HepG2 (cell line): ENCODE results near the gene SLC4A5. TPM values are rescaled to one million over a fixed set of nuclear protein-coding genes. Genes with fewer than 3 reads are reported as not detected.

Experiments
- ATAC-seq: fragments of 200-7000 bp; cut with Tn5 transposase; 3 replicates; pipeline ENCODE4 v1.9.1; 2020; ENCODE audit warnings: mild to moderate bottlenecking, moderate library complexity
- BruUV-seq: library from RNA; stranded (reverse); fragments of 400-500 nt; replicated peaks from 2 replicates; lab custom pipeline; 2021; lab: Mats Ljungman, UMichigan
- CTCF ChIA-PET: fragments of 300-600 bp; formaldehyde crosslinking; extraction: SDS; loops from one replicate; lab custom pipeline; 2021; ENCODE audit warnings: low total read pairs, inconsistent platforms, low intra/inter-chr PET ratio; lab: Yijun Ruan, JAX
- POLR2A ChIA-PET: fragments of 350-600 bp; sonication (Branson Sonifier 250); formaldehyde crosslinking; loops from one replicate; lab custom pipeline; 2020; ENCODE audit warnings: antibody characterized with exemption, inconsistent platforms; lab: Yijun Ruan, JAX
- DNase-seq: peaks from one replicate; pipeline ENCODE4 v3.0.0-alpha.2; 2015; ENCODE audit warnings: low spot score
- FAIRE-seq: peaks from 3 replicates; lab custom pipeline; 2011; peaks lifted over from hg19 to GRCh38; lab: Jason Lieb, UNC
- H2AFZ ChIP-seq: one replicate; pipeline ENCODE4 v1.6.1; 2011; ENCODE audit warnings: low read length, inconsistent platforms
- H3K27ac ChIP-seq: fragments of 300-600 bp; 3 replicates; pipeline ENCODE4 v1.8.0; 2011; ENCODE audit warnings: mixed run types, mild to moderate bottlenecking, mixed read lengths, low read length, inconsistent platforms; ENCODE audit not compliant: insufficient read depth; ENCODE audit errors: extremely low read length
- H3K27me3 ChIP-seq, 2 experiments: fragments of 200-600 bp in 1 of 2; 2 replicates in 1 of 2; 3 replicates in 1 of 2; pipeline versions ENCODE4 v1.6.0 to v1.8.0; 2011; ENCODE audit warnings: low read length in 2 of 2, mild to moderate bottlenecking in 2 of 2, moderate library complexity in 2 of 2, inconsistent platforms in 1 of 2; ENCODE audit not compliant: insufficient read depth in 2 of 2, control insufficient read depth in 1 of 2
- H3K36me3 ChIP-seq, 2 experiments: fragments of 200-600 bp in 1 of 2; replicated peaks in 1 of 2; 2 replicates in 1 of 2; 3 replicates in 1 of 2; pipeline versions ENCODE4 v1.5.1 to v1.8.0; 2011; ENCODE audit warnings: low read length in 2 of 2, inconsistent platforms in 1 of 2; ENCODE audit not compliant: insufficient read depth in 2 of 2, control insufficient read depth in 1 of 2
- H3K4me1 ChIP-seq: 2 replicates; pipeline ENCODE4 v1.5.1; 2012; ENCODE audit warnings: low read length, inconsistent platforms; ENCODE audit not compliant: insufficient read depth
- H3K4me2 ChIP-seq: 2 replicates; pipeline ENCODE4 v1.6.0; 2011; ENCODE audit warnings: low read depth, low read length, inconsistent platforms
- H3K4me3 ChIP-seq, 3 experiments: fragments of 200-600 bp in 1 of 3; sonication (generic), shearing (Covaris generic) in 1 of 3; replicated peaks in 1 of 3; 2 replicates each; pipeline ENCODE4 v1.5.1; 2011 to 2016; ENCODE audit warnings: low read length in 3 of 3, inconsistent platforms in 2 of 3, low read depth in 2 of 3, mild to moderate bottlenecking in 2 of 3, control low read depth in 1 of 3, mixed read lengths in 1 of 3; ENCODE audit not compliant: insufficient read depth in 1 of 3
- H3K79me2 ChIP-seq: one replicate; pipeline ENCODE4 v1.6.1; 2011; ENCODE audit warnings: low read length, inconsistent platforms; ENCODE audit not compliant: insufficient read depth
- H3K9ac ChIP-seq: 2 replicates; pipeline ENCODE4 v1.6.0; 2011; ENCODE audit warnings: mild to moderate bottlenecking, low read depth, low read length, inconsistent platforms; ENCODE audit not compliant: insufficient read depth
- H3K9me3 ChIP-seq: 2 replicates; pipeline ENCODE4 v1.5.1; 2012; ENCODE audit warnings: mild to moderate bottlenecking, low read length
- H4K20me1 ChIP-seq: 2 replicates; pipeline ENCODE4 v1.6.0; 2011; ENCODE audit warnings: inconsistent platforms, mild to moderate bottlenecking, low read length, moderate library complexity; ENCODE audit not compliant: insufficient read depth
- ERF ChIP-seq: IDR thresholded peaks from 2 replicates; pipeline ENCODE4 v1.6.1; 2018; ENCODE audit warnings: missing biosample characterization, missing genetic modification reagents
- HMG20B ChIP-seq: conservative IDR thresholded peaks from 2 replicates; pipeline ENCODE4 v1.6.1; 2016; ENCODE audit warnings: missing genetic modification reagents, missing compliant biosample characterization
- HNF4A ChIP-seq: sonication (generic); formaldehyde crosslinking; IDR thresholded peaks from 2 replicates; pipeline ENCODE4 v1.4.0; 2020; ENCODE audit warnings: missing genetic modification reagents
- HOXA5 ChIP-seq: sonication (generic); formaldehyde crosslinking; IDR thresholded peaks from 2 replicates; pipeline ENCODE4 v1.4.0; 2020; ENCODE audit warnings: missing genetic modification reagents
- RBFOX2 ChIP-seq: fragments of 200-400 bp; formaldehyde crosslinking; IDR thresholded peaks from 2 replicates; pipeline ENCODE4 v1.6.1; 2017; ENCODE audit warnings: low read depth, mild to moderate bottlenecking, low read length
- RELA ChIP-seq: sonication (generic); formaldehyde crosslinking; IDR thresholded peaks from 2 replicates; pipeline ENCODE4 v1.4.0; 2020; ENCODE audit warnings: missing genetic modification reagents
- SMAD3 ChIP-seq: sonication (generic); formaldehyde crosslinking; IDR thresholded peaks from 2 replicates; pipeline ENCODE4 v1.4.0; 2020; ENCODE audit warnings: missing genetic modification reagents
- SMAD9 ChIP-seq: sonication (generic); formaldehyde crosslinking; IDR thresholded peaks from 2 replicates; pipeline ENCODE4 v1.5.1; 2020; ENCODE audit warnings: mild to moderate bottlenecking, missing genetic modification reagents
- ZNF225 ChIP-seq: sonication (generic); formaldehyde crosslinking; IDR thresholded peaks from 2 replicates; pipeline ENCODE4 v1.4.0; 2020; ENCODE audit warnings: mild to moderate bottlenecking, missing genetic modification reagents
- ZNF615 ChIP-seq: sonication (generic); formaldehyde crosslinking; IDR thresholded peaks from 2 replicates; pipeline ENCODE4 v1.5.0; 2020; ENCODE audit warnings: mild to moderate bottlenecking, missing genetic modification reagents, borderline replicate concordance
- WGBS: methylation state at CpG from one replicate; pipeline ENCODE4 v1.1.6; 2017; ENCODE audit warnings: low lambda C conversion rate; 5-methylcytosine and 5-hydroxymethylcytosine counted together
- in situ Hi-C: cut with HindIII; loops from 2 replicates; pipeline ENCODE4 v1.10.0; 2017; ENCODE audit warnings: low pct_unique_long_range_greater_than_20kb; ENCODE audit not compliant: extremely low pct_ligation_motif_present
- intact Hi-C: fragments of 100-400 bp; cut with micrococcal nuclease; formaldehyde crosslinking; loops from one replicate; pipeline ENCODE4 v1.10.0; 2022; ENCODE audit not compliant: unreplicated experiment
- polyA plus RNA-seq, 8 experiments: library from polyadenylated mRNA; depleted of rRNA in 3 of 8; stranded (reverse) in 7 of 8; unstranded in 1 of 8; fragments of >200 nt; fragmentation: Illumina TruSeq in 4 of 8; extraction: Trizol in 4 of 8; gene quantifications; 2 replicates each; pipeline versions ENCODE4 v1.2.1 to v1.2.3, GENCODE V29; 2011 to 2016; ENCODE audit warnings: low read depth in 4 of 8, missing spikeins in 1 of 8, mixed read lengths in 1 of 8; ENCODE audit not compliant: insufficient read depth in 1 of 8
- total RNA-seq, 5 experiments: library from RNA; depleted of rRNA; stranded (reverse); fragments of >200 nt; fragmentation: Illumina TruSeq; extraction: Trizol; gene quantifications; 2 replicates each; pipeline ENCODE4 v1.2.3, GENCODE V29; 2016; ENCODE audit warnings: low read depth in 1 of 5
- TF ChIP-seq, protein P1 (sequence below): sonication (generic); formaldehyde crosslinking; IDR thresholded peaks from 2 replicates; pipeline ENCODE4 v1.4.0; 2020; ENCODE audit warnings: mild to moderate bottlenecking, missing genetic modification reagents

Gene SLC4A5
- total and polyA plus RNA-seq, 2 of the 13 experiments (the other 11 are each of a cell fraction or from before 2014, with no cell fraction given): 0.50 TPM; not detected in 1

DNA sequence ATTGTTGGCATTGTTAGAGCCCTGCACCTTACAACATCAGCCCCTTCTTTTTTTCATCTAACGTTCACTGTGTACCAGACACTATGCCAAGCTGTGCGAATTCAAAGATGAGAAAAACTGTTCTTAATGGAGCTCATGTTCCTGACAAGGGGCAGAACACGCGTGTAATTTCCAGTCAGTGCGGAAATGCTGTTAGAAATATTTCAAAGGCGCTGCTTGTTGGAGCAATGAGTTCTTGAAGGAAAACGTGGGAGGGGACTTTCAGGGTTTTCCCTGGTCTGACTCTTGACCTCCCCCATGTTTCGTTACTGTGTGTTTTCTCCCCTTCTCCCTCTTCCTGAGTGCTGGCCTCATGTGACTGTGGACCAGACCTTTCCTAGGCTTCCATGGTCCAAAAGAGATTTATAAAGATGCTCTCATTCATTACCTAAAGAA is 143.3 kb downstream of the SLC4A5 start:
- Histone ChIP-seq H3K27me3 (no peaks in the 10 kb centered on the region; a peak in 1 of 5 replicates), H2AFZ (no peak overlapping the region), H3K9ac (peak overlapping the region; percentile 97), H3K4me2 (peak overlapping the region; percentile 73), H4K20me1 (peaks cover 49% of the 10 kb centered on the region), H3K79me2 (peaks cover 57% of the 10 kb centered on the region), H3K27ac (peak overlapping the region; percentile 94), H3K9me3 (no peaks in the 10 kb centered on the region), H3K4me1 (peaks cover 67% of the 10 kb centered on the region), H3K4me3 (peak overlapping the region; percentile 72 to 80 (median 78)), H3K36me3 (peaks cover 0 to 16% of the 10 kb centered on the region in 2 experiments; a peak in 3 of 5 replicates)
- in situ Hi-C loops (no loop called here), intact Hi-C loops (loop anchor here (2.0 to 5.0 kb wide), 2 partner anchors 21 to 53 kb away; partner anchors contain the start of genes BOLA3 and MOB1A)
- TF ChIP-seq HOXA5 (CRISPR knock-in tag): 0 out of 2 replicates have a peak, but pooled peaks have one; percentile 25
- no peak for TF ChIP-seq RELA (CRISPR knock-in tag)
- no peak for TF ChIP-seq SMAD9
- no peak for TF ChIP-seq ERF (CRISPR knock-in tag)
- no peak for TF ChIP-seq HNF4A (CRISPR knock-in tag)
- TF ChIP-seq ZNF225: no peak
- peak; percentile 55 for TF ChIP-seq RBFOX2
- TF ChIP-seq, protein P1, sequence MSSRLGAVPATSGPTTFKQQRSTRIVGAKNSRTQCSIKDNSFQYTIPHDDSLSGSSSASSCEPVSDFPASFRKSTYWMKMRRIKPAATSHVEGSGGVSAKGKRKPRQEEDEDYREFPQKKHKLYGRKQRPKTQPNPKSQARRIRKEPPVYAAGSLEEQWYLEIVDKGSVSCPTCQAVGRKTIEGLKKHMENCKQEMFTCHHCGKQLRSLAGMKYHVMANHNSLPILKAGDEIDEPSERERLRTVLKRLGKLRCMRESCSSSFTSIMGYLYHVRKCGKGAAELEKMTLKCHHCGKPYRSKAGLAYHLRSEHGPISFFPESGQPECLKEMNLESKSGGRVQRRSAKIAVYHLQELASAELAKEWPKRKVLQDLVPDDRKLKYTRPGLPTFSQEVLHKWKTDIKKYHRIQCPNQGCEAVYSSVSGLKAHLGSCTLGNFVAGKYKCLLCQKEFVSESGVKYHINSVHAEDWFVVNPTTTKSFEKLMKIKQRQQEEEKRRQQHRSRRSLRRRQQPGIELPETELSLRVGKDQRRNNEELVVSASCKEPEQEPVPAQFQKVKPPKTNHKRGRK: no peak
- TF ChIP-seq SMAD3 (CRISPR knock-in tag): peak; percentile 1; the same call in 1 of the 2 replicates
- TF ChIP-seq HMG20B: no peak
- TF ChIP-seq ZNF615 (CRISPR knock-in tag): no peak
- ChIA-PET POLR2A (interaction anchor here (0.7 to 5.6 kb wide), 7 partner anchors 8 to 80 kb away, joined by 3 to 53 read pairs (median 5); partner anchors contain the start of genes BOLA3 and MOB1A), CTCF (no interaction called here)
- FAIRE-seq: no peak
- ATAC-seq: no peak
- WGBS: 30% methylated on average over 8 of the region's 8 CpGs
- TSS peak; percentile 53 for BruUV-seq
- no peak for DNase-seq
